HepG2 (cell line): ENCODE results near the gene SEPTIN10. TPM values are rescaled to one million over a fixed set of nuclear protein-coding genes. Genes with fewer than 3 reads are reported as not detected.

ENCODE experiments used
- ATAC-seq: fragments of 200-7000 bp; cut with Tn5 transposase; 3 replicates; pipeline ENCODE4 v1.9.1; 2020; ENCODE audit warnings: mild to moderate bottlenecking, moderate library complexity
- BruUV-seq: library from RNA; stranded (reverse); fragments of 400-500 nt; replicated peaks from 2 replicates; lab custom pipeline; 2021; lab: Mats Ljungman, UMichigan
- CTCF ChIA-PET: fragments of 300-600 bp; formaldehyde crosslinking; extraction: SDS; loops from one replicate; lab custom pipeline; 2021; ENCODE audit warnings: low total read pairs, inconsistent platforms, low intra/inter-chr PET ratio; lab: Yijun Ruan, JAX
- POLR2A ChIA-PET: fragments of 350-600 bp; sonication (Branson Sonifier 250); formaldehyde crosslinking; loops from one replicate; lab custom pipeline; 2020; ENCODE audit warnings: antibody characterized with exemption, inconsistent platforms; lab: Yijun Ruan, JAX
- DNase-seq: peaks from one replicate; pipeline ENCODE4 v3.0.0-alpha.2; 2015; ENCODE audit warnings: low spot score
- FAIRE-seq: peaks from 3 replicates; lab custom pipeline; 2011; peaks lifted over from hg19 to GRCh38; lab: Jason Lieb, UNC
- H2AFZ ChIP-seq: one replicate; pipeline ENCODE4 v1.6.1; 2011; ENCODE audit warnings: low read length, inconsistent platforms
- H3K27ac ChIP-seq: fragments of 300-600 bp; 3 replicates; pipeline ENCODE4 v1.8.0; 2011; ENCODE audit warnings: mixed run types, mild to moderate bottlenecking, mixed read lengths, low read length, inconsistent platforms; ENCODE audit not compliant: insufficient read depth; ENCODE audit errors: extremely low read length
- H3K27me3 ChIP-seq, 2 experiments: fragments of 200-600 bp in 1 of 2; 2 replicates in 1 of 2; 3 replicates in 1 of 2; pipeline versions ENCODE4 v1.6.0 to v1.8.0; 2011; ENCODE audit warnings: low read length in 2 of 2, mild to moderate bottlenecking in 2 of 2, moderate library complexity in 2 of 2, inconsistent platforms in 1 of 2; ENCODE audit not compliant: insufficient read depth in 2 of 2, control insufficient read depth in 1 of 2
- H3K36me3 ChIP-seq, 2 experiments: fragments of 200-600 bp in 1 of 2; replicated peaks in 1 of 2; 2 replicates in 1 of 2; 3 replicates in 1 of 2; pipeline versions ENCODE4 v1.5.1 to v1.8.0; 2011; ENCODE audit warnings: low read length in 2 of 2, inconsistent platforms in 1 of 2; ENCODE audit not compliant: insufficient read depth in 2 of 2, control insufficient read depth in 1 of 2
- H3K4me1 ChIP-seq: 2 replicates; pipeline ENCODE4 v1.5.1; 2012; ENCODE audit warnings: low read length, inconsistent platforms; ENCODE audit not compliant: insufficient read depth
- H3K4me2 ChIP-seq: 2 replicates; pipeline ENCODE4 v1.6.0; 2011; ENCODE audit warnings: low read depth, low read length, inconsistent platforms
- H3K4me3 ChIP-seq, 3 experiments: fragments of 200-600 bp in 1 of 3; sonication (generic), shearing (Covaris generic) in 1 of 3; replicated peaks in 1 of 3; 2 replicates each; pipeline ENCODE4 v1.5.1; 2011 to 2016; ENCODE audit warnings: low read length in 3 of 3, inconsistent platforms in 2 of 3, low read depth in 2 of 3, mild to moderate bottlenecking in 2 of 3, control low read depth in 1 of 3, mixed read lengths in 1 of 3; ENCODE audit not compliant: insufficient read depth in 1 of 3
- H3K79me2 ChIP-seq: one replicate; pipeline ENCODE4 v1.6.1; 2011; ENCODE audit warnings: low read length, inconsistent platforms; ENCODE audit not compliant: insufficient read depth
- H3K9ac ChIP-seq: 2 replicates; pipeline ENCODE4 v1.6.0; 2011; ENCODE audit warnings: mild to moderate bottlenecking, low read depth, low read length, inconsistent platforms; ENCODE audit not compliant: insufficient read depth
- H3K9me3 ChIP-seq: 2 replicates; pipeline ENCODE4 v1.5.1; 2012; ENCODE audit warnings: mild to moderate bottlenecking, low read length
- H4K20me1 ChIP-seq: 2 replicates; pipeline ENCODE4 v1.6.0; 2011; ENCODE audit warnings: inconsistent platforms, mild to moderate bottlenecking, low read length, moderate library complexity; ENCODE audit not compliant: insufficient read depth
- ARNTL ChIP-seq: sonication (generic); formaldehyde crosslinking; IDR thresholded peaks from 2 replicates; pipeline ENCODE4 v1.4.0; 2020; ENCODE audit warnings: mild to moderate bottlenecking, missing genetic modification reagents
- CC2D1A ChIP-seq: sonication (generic); formaldehyde crosslinking; IDR thresholded peaks from 2 replicates; pipeline ENCODE4 v1.8.1; 2023; ENCODE audit warnings: mild to moderate bottlenecking, missing genetic modification reagents
- CCDC6 ChIP-seq: sonication (generic); formaldehyde crosslinking; IDR thresholded peaks from 2 replicates; pipeline ENCODE4 v1.8.1; 2022; ENCODE audit warnings: mild to moderate bottlenecking, missing genetic modification reagents, moderate library complexity
- EEA1 ChIP-seq: sonication (generic); formaldehyde crosslinking; IDR thresholded peaks from 2 replicates; pipeline ENCODE4 v1.5.1; 2020; ENCODE audit warnings: mild to moderate bottlenecking, missing genetic modification reagents, borderline replicate concordance
- EP300 ChIP-seq, 3 experiments: sonication (generic) in 1 of 3; formaldehyde crosslinking in 1 of 3; IDR thresholded peaks; 2 replicates each; pipeline versions ENCODE4 v1.5.1 to v1.6.1; 2011 to 2020; ENCODE audit warnings: low read depth in 2 of 3, low read length in 2 of 3, borderline replicate concordance in 1 of 3, improper control_type of control experiment in 1 of 3, mild to moderate bottlenecking in 1 of 3, missing genetic modification reagents in 1 of 3, moderate library complexity in 1 of 3
- GLMP ChIP-seq: sonication (generic); formaldehyde crosslinking; IDR thresholded peaks from 2 replicates; pipeline ENCODE4 v1.9.0; 2021; ENCODE audit warnings: missing genetic modification reagents, mild to moderate bottlenecking, borderline replicate concordance
- GRHL1 ChIP-seq: sonication (generic); formaldehyde crosslinking; conservative IDR thresholded peaks from 2 replicates; pipeline ENCODE4 v1.8.0; 2022; ENCODE audit warnings: missing genetic modification reagents
- KDM5B ChIP-seq: sonication (generic); formaldehyde crosslinking; IDR thresholded peaks from 2 replicates; pipeline ENCODE4 v1.4.0; 2020; ENCODE audit warnings: missing genetic modification reagents, mild to moderate bottlenecking, borderline replicate concordance
- NRL ChIP-seq: sonication (generic); formaldehyde crosslinking; IDR thresholded peaks from 2 replicates; pipeline ENCODE4 v1.5.0; 2020; ENCODE audit warnings: missing genetic modification reagents, mild to moderate bottlenecking, moderate library complexity, borderline replicate concordance
- TARDBP ChIP-seq: sonication (generic); formaldehyde crosslinking; IDR thresholded peaks from 2 replicates; pipeline ENCODE4 v1.8.0; 2022; ENCODE audit warnings: mild to moderate bottlenecking, missing genetic modification reagents
- YEATS4 ChIP-seq: sonication (generic); formaldehyde crosslinking; IDR thresholded peaks from 2 replicates; pipeline ENCODE4 v1.4.0; 2020; ENCODE audit warnings: missing genetic modification reagents, borderline replicate concordance
- ZBTB44 ChIP-seq: sonication (generic); formaldehyde crosslinking; IDR thresholded peaks from 2 replicates; pipeline ENCODE4 v1.4.0; 2020; ENCODE audit warnings: missing genetic modification reagents
- ZNF512 ChIP-seq: sonication (generic); formaldehyde crosslinking; IDR thresholded peaks from 2 replicates; pipeline ENCODE4 v1.4.0; 2020; ENCODE audit warnings: mild to moderate bottlenecking, missing genetic modification reagents
- ZNF766 ChIP-seq: sonication (generic); formaldehyde crosslinking; IDR thresholded peaks from 2 replicates; pipeline ENCODE4 v1.5.0; 2020; ENCODE audit warnings: missing genetic modification reagents, borderline replicate concordance
- WGBS: methylation state at CpG from one replicate; pipeline ENCODE4 v1.1.6; 2017; ENCODE audit warnings: low lambda C conversion rate; 5-methylcytosine and 5-hydroxymethylcytosine counted together
- in situ Hi-C: cut with HindIII; loops from 2 replicates; pipeline ENCODE4 v1.10.0; 2017; ENCODE audit warnings: low pct_unique_long_range_greater_than_20kb; ENCODE audit not compliant: extremely low pct_ligation_motif_present
- intact Hi-C: fragments of 100-400 bp; cut with micrococcal nuclease; formaldehyde crosslinking; loops from one replicate; pipeline ENCODE4 v1.10.0; 2022; ENCODE audit not compliant: unreplicated experiment
- polyA plus RNA-seq, 8 experiments: library from polyadenylated mRNA; depleted of rRNA in 3 of 8; stranded (reverse) in 7 of 8; unstranded in 1 of 8; fragments of >200 nt; fragmentation: Illumina TruSeq in 4 of 8; extraction: Trizol in 4 of 8; gene quantifications; 2 replicates each; pipeline versions ENCODE4 v1.2.1 to v1.2.3, GENCODE V29; 2011 to 2016; ENCODE audit warnings: low read depth in 4 of 8, missing spikeins in 1 of 8, mixed read lengths in 1 of 8; ENCODE audit not compliant: insufficient read depth in 1 of 8
- total RNA-seq, 5 experiments: library from RNA; depleted of rRNA; stranded (reverse); fragments of >200 nt; fragmentation: Illumina TruSeq; extraction: Trizol; gene quantifications; 2 replicates each; pipeline ENCODE4 v1.2.3, GENCODE V29; 2016; ENCODE audit warnings: low read depth in 1 of 5

SEPTIN10 gene
- total and polyA plus RNA-seq, 2 of the 13 experiments (the other 11 are each of a cell fraction or from before 2014, with no cell fraction given), result 45.8 to 67.5 TPM

- TF ChIP-seq NRL (CRISPR knock-in tag) (0 out of 2 replicates have a peak, but pooled peaks have one; percentile 5), KDM5B (CRISPR knock-in tag) (0 out of 2 replicates have a peak, but pooled peaks have one; percentile 6), ZNF766 (CRISPR knock-in tag) (no peak), CC2D1A (CRISPR knock-in tag) (no peak), ZBTB44 (CRISPR knock-in tag) (no peak), EEA1 (CRISPR knock-in tag) (no peak), ZNF512 (CRISPR knock-in tag) (no peak)
Measured at GRCh38 chr2:109648041-109648527, 34.3 kb upstream of the SEPTIN10 start (continued).

- CTCF ChIA-PET, result no interaction called here
- FAIRE-seq (no peak), ATAC-seq (no peak), DNase-seq (no peak)
- Histone ChIP-seq H3K27me3 (no peaks in the 10 kb centered on the region), H2AFZ (peak overlapping the region; percentile 50), H3K4me2 (peak overlapping the region; percentile 29; the same call in 1 of the 2 replicates), H3K79me2 (no peaks in the 10 kb centered on the region), H3K4me3 (no peak overlapping the region), H3K27ac (peak overlapping the region; percentile 18), H3K36me3 (no peaks in the 10 kb centered on the region), H3K4me1 (peaks cover 81% of the 10 kb centered on the region), H3K9ac (no peak overlapping the region), H4K20me1 (no peaks in the 10 kb centered on the region), H3K9me3 (no peaks in the 10 kb centered on the region)
- BruUV-seq, result no TSS peak
- in situ Hi-C loops, result no loop called here
- WGBS, result 99% methylated on average over 7 of the region's 7 CpGs
- intact Hi-C loops, result no loop called here
- POLR2A ChIA-PET, result interaction anchor here (1.0 to 2.6 kb wide), 4 partner anchors 15 to 43 kb away, joined by 3 to 11 read pairs (median 4); partner anchors contain the start of genes SEPTIN10 and SOWAHC
- TF ChIP-seq EP300 (IDR thresholded peaks at IDR 0.05; ENCODE audit: low read depth in 2 of 2, low read length in 2 of 2) (no peak), EP300 (CRISPR knock-in tag; IDR thresholded peaks at IDR 0.05; ENCODE audit: borderline replicate concordance) (no peak), ARNTL (CRISPR knock-in tag) (no peak), CCDC6 (no peak), TARDBP (CRISPR knock-in tag) (no peak), GRHL1 (CRISPR knock-in tag) (no peak), GLMP (CRISPR knock-in tag) (no peak), YEATS4 (0 out of 2 replicates have a peak, but pooled peaks have one; percentile 38)
Measured at GRCh38 chr2:109647636-109648035, 33.9 kb upstream of the SEPTIN10 start.
